GM18909 (cell line): Measurements from ENCODE around the gene NPC2.
A peak's percentile ranks its signal among the peaks of the same experiment; 100 is the strongest.
"Not testable (repeated sequence)": the region's sequence is repeated elsewhere in the genome, so short reads cannot be mapped to it uniquely, and the experiment has no call there.

Source experiments
- ATAC-seq: cut with Tn5 transposase; IDR thresholded peaks from one replicate; pipeline ENCODE4 v1.9.1; 2021; ENCODE audit warnings: mild to moderate bottlenecking; ENCODE audit not compliant: unreplicated experiment, poor library complexity

The NPC2 gene

DNA sequence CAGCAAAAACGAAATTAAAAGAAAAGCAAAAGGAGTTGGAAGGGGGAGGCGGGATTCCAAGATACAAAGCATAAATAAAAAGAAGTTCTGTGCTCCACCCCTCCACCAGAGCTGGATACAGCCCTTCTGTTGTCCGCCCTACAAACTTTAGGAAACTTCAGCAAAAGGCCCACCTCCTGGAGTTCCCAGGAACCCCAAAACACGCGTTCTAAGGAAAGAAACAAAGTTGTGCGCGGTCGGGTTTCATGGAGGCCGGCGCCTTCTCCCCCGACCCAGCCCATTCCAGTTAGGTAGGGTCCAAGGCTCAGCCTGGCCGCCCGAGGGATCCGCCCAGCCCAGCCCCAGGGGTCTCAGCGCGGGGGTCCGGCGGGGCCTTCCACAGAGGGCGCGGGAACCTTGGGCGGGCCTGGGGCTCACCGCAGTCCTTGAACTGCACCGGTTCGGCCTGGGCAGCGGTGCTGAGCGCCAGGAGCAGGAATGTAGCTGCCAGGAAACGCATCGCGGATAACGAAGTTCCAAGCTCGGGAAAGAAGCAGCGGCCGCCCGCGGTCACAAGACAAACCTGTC is at the start of gene NPC2:
Gene NPC2, minus strand, starts transcription at position 530 of the 567 bp plus-strand sequence. Its CDS starts 31 bp downstream, at position 499.
- peak; percentile 17 for ATAC-seq

DNA sequence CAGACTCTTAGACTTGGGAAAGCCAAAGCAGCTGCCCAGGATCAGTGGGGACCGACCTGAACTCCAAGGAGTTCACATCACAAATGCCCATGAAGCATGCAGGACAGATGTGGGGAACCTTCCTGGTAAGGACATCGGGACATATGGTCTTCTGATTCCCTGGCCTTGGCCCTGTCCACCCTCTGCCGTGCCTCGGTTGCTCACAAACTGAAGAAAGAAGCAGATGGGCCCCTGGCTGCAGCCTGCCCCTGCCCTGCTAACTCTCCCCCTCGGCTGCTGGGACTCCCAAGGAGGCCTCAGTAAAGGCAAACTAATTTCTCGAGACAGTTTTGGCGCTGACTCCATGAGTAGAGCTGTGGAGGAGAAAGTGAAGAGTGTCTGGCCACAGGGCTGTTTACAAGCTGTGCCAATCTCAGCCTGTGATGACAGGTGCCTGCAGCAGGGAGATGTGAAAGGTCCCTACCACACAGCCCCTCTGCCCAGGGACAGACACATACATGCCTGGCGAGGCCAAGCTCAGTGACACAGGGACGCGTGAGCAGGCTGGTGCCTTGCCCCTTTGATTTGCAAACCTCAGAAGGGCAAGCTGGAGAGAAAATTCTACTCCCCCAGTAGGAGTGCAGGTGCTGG is 49.1 kb upstream of the NPC2 start:
- no peak for ATAC-seq

- ATAC-seq: no peak
Measured at GRCh38 chr14:74541225-74541624, 48.1 kb upstream of the NPC2 start.

- ATAC-seq: no peak
Measured at GRCh38 chr14:74539503-74539902, 46.4 kb upstream of the NPC2 start.

DNA sequence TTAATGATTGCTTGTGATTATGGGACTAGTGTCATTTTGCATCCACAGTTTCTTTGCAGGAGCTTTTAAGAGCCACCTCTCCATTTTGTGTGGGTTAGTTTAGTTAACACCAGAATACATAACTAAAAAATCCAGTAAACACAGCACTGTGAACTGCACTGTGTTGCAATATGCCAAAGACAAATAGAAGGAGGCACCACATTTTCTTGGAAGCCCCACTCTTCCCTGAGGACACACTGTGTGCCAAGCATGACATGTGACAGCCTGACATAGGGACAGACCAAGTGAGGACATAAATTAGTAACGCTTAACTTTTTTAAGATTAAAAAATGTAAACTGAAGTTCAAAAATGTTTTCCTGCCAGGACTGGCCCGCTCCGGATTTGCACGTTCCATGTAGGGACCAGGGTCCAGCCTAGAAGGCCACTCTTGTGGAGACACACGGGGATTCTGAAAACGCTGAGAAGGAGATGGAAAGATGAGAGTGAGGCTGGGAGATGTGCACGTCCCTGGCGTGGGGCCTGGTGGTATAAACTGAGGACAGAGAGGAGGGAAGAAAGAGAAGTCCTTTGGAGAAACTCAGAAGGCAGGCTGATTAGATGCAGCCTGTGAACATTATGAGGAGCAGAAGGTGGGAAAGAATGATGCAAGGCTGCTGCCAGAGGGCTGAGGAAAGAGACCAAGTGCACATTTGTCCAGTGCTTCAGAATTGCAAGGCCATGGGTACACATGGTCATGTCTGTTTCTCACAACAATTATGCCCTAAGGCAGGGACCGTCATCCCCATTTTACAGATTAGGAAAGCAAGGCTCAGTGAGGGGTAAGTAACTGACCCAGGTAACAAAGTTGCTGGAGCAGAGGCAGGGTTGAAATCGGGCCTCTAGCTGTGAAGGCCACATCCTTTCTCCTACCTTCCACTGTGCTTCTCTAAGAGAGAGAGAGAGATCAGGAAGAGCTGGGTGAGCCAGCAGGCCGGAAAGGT is 45.6 kb upstream of the NPC2 start:
- no peak for ATAC-seq

- ATAC-seq: not testable (repeated sequence)
Measured at GRCh38 chr14:74536336-74536735, 43.2 kb upstream of the NPC2 start.

- ATAC-seq: no peak
Measured at GRCh38 chr14:74535756-74536325, 42.7 kb upstream of the NPC2 start.

- no peak for ATAC-seq
Measured at GRCh38 chr14:74533576-74533975, 40.5 kb upstream of the NPC2 start.

DNA sequence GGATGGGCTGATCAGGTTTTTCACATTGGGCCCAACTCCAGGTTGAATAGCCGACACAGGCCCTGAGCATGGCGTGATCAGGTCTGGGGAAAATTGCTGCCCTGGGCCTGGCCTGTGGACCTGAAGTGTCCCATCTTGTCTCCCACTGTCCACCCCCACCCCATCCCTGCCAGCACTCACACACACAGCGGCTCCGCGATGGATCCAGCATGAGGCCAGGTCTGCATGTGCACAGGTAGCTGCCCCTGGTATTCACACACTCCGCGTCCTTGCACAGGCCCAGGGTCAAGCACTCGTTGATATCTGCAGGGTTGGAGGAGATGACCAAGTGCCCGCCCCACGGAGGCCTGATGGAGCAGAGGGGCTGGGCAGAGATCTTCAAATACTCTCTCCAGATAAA is 39.1 kb upstream of the NPC2 start:
- no peak for ATAC-seq

GRCh38 chr14:74531467-74531866 is 38.4 kb upstream of the NPC2 start:
- no peak for ATAC-seq

GRCh38 chr14:74531006-74531405 is 37.9 kb upstream of the NPC2 start:
- no peak for ATAC-seq

- no peak for ATAC-seq
Measured at GRCh38 chr14:74528886-74529285, 35.8 kb upstream of the NPC2 start.

DNA sequence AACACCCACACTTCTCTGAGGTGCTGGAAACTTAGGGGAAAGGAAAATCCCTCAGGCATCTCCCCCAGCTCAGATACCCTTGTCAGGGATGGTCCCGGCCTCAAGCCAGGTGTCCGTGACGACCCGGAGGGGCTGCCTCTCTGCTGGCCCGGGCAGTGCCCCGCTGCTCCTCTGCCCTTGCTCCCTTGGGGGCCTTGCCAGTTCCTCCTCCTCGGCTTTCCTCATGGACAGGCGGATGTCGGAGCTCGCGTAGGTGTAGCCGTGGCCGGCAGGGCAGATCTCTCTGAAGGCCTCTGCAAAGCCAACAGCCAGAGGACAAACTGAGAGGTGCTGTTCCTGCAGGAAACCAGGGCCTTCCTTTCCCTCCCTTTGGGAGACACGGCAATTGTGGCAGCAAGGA is 35.3 kb upstream of the NPC2 start:
- no peak for ATAC-seq

DNA sequence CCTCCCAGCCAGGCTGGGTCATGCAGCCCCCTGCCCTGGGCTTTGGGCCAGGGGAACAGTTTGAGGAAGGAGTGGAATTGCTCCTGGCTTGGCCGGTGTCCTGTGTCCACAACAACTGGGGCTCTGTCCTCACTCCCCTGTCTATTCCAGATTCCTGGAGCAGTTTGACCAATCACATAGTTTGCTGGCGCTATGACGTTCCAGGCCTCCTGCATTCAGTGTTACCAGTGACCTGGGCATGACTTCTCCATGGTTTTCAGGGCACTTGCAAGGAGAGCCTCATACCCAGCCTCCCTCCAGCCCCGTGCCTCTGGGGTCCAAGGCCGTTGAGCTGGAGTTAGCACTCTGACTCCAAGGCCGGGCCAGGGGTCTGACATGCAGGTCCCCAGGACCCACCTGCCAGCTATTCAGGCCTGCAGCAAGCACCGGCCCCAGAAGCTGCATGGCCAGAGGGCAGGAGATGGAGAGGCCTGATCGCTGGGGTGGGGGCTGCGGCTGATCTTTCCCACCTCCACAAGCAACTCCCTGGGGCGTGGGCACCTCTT is 34.7 kb upstream of the NPC2 start:
- ATAC-seq: no peak

GRCh38 chr14:74526854-74527585 is 33.9 kb upstream of the NPC2 start:
- no peak for ATAC-seq

- ATAC-seq: no peak
Measured at GRCh38 chr14:74525361-74525851, 32.3 kb upstream of the NPC2 start.

- ATAC-seq: no peak
Measured at GRCh38 chr14:74524812-74525135, 31.7 kb upstream of the NPC2 start.

GRCh38 chr14:74524076-74524811 is 31.1 kb upstream of the NPC2 start:
- no peak for ATAC-seq

DNA sequence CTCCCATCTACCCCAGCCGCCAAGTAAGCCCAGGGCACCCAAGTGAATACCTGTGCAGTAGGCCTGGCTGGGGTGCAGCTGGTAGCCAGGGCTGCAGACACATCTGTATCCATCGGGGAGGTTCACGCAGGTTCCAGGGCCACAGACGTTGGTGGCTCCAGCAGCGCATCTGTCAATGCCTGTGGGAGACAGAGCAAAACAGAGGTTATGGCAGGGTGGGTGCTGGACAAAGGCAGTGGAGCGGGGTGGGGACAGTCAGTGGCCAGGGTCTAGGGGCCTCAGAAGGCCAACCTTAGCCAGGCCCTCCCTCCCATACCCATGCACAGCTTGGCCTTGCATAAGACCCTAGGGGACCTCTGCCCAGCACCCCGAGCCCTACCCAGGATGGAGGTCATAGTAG is 29.6 kb upstream of the NPC2 start:
- no peak for ATAC-seq
